ENCODE results near the gene BBS7. TPM values are rescaled to one million over a fixed set of nuclear protein-coding genes. Genes with fewer than 3 reads are reported as not detected.
A peak's percentile ranks its signal among the peaks of the same experiment; 100 is the strongest.

BBS7 gene
- polyA plus RNA-seq, 2 donors: 4.9 to 6.8 TPM

DNA sequence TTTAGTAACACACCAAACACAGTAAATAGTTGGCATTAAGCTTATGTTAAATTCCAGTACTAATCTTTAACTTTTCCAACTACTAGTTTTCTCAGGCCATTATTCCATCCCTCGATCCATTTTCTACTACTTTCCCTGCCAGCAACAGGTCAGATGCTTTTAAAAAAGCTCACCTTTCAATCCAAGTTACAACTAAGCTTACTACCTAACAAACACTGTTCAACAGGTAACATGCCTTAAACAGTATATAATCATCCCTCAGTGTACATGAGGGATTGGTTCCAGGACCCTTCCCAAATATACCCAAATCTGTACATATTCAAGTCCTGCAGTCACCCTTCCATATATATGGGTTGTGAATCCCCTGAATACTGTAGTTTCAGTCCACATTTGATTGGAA lies 52.1 kb downstream of the BBS7 start:
- Histone ChIP-seq H3K27ac (ENCODE audit: low read depth in 2 of 2, low read length in 1 of 2) (no peak overlapping the region), H3K36me3 (ENCODE audit: control insufficient read depth in 2 of 2, insufficient read depth in 2 of 2, low read length in 1 of 2) (no peaks in the 10 kb centered on the region), H3K9me3 (ENCODE audit: control insufficient read depth in 2 of 2, insufficient read depth in 1 of 2, low read depth in 1 of 2, low read length in 1 of 2) (no peaks in the 10 kb centered on the region), H3K27me3 (ENCODE audit: control insufficient read depth in 1 of 2, insufficient read depth in 2 of 2, low read length in 2 of 2) (no peaks in the 10 kb centered on the region), H3K4me3 (ENCODE audit: low read depth in 1 of 2, low read length in 2 of 2) (no peak overlapping the region), H3K4me1 (ENCODE audit: control insufficient read depth in 2 of 2, insufficient read depth in 2 of 2, low read length in 1 of 2) (peaks cover 1 to 3% of the 10 kb centered on the region in 2 donors)
- 43 to 66% methylated on average over 1 of the region's 1 CpG for WGBS, 2 donors

DNA sequence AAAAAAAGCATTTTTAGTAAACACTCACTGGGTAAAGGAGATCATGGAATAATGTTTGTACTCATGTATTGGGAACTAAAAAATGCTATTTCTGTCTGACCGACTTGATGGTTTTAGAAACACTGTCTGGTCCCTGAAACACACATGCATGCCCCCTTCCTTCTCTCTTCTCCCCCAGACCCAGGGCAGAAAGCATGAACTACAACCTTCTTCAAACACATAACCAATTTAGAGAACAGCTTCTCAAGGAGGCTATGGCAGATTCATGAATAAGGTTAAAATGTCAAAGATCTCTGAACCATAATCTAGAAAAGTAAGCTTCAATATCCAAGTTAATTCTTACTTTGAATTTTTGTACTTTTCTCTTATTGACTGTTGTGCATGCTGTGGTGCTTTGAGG lies 52.6 kb downstream of the BBS7 start:
- Histone ChIP-seq H3K27me3 (ENCODE audit: control insufficient read depth in 1 of 2, insufficient read depth in 2 of 2, low read length in 2 of 2) (no peaks in the 10 kb centered on the region), H3K4me1 (ENCODE audit: control insufficient read depth in 2 of 2, insufficient read depth in 2 of 2, low read length in 1 of 2) (no peaks in the 10 kb centered on the region), H3K27ac (ENCODE audit: low read depth in 2 of 2, low read length in 1 of 2) (no peak overlapping the region), H3K4me3 (ENCODE audit: low read depth in 1 of 2, low read length in 2 of 2) (no peak overlapping the region), H3K36me3 (ENCODE audit: control insufficient read depth in 2 of 2, insufficient read depth in 2 of 2, low read length in 1 of 2) (no peaks in the 10 kb centered on the region), H3K9me3 (ENCODE audit: control insufficient read depth in 2 of 2, insufficient read depth in 1 of 2, low read depth in 1 of 2, low read length in 1 of 2) (no peaks in the 10 kb centered on the region)
- WGBS, 2 donors: 76 to 83% methylated on average over 1 of the region's 1 CpG

DNA sequence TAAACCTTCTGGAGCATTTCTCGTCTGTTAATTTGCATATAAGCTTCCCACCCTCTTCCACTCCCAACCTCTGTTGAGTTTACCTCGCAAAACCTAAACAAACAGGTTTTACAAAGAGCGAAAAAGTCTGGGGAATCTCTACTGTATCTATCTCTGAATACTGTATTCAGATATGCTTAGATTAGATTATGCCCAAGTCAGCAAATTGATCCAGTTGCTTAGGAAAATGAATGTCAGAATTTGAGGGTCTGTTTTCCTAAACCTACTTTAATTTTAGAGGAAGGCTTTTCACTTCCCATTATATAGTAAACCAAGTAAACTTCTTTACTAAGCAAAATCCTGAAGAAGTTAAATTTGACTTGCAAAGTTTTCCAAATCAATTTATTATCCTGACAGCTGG lies 53.3 kb downstream of the BBS7 start:
- Histone ChIP-seq H3K27me3 (ENCODE audit: control insufficient read depth in 1 of 2, insufficient read depth in 2 of 2, low read length in 2 of 2) (no peaks in the 10 kb centered on the region), H3K4me1 (ENCODE audit: control insufficient read depth in 2 of 2, insufficient read depth in 2 of 2, low read length in 1 of 2) (no peaks in the 10 kb centered on the region), H3K27ac (ENCODE audit: low read depth in 2 of 2, low read length in 1 of 2) (no peak overlapping the region), H3K4me3 (ENCODE audit: low read depth in 1 of 2, low read length in 2 of 2) (no peak overlapping the region), H3K36me3 (ENCODE audit: control insufficient read depth in 2 of 2, insufficient read depth in 2 of 2, low read length in 1 of 2) (no peaks in the 10 kb centered on the region), H3K9me3 (ENCODE audit: control insufficient read depth in 2 of 2, insufficient read depth in 1 of 2, low read depth in 1 of 2, low read length in 1 of 2) (no peaks in the 10 kb centered on the region)
- 76 to 78% methylated on average over 3 of the region's 3 CpGs for WGBS, 2 donors

DNA sequence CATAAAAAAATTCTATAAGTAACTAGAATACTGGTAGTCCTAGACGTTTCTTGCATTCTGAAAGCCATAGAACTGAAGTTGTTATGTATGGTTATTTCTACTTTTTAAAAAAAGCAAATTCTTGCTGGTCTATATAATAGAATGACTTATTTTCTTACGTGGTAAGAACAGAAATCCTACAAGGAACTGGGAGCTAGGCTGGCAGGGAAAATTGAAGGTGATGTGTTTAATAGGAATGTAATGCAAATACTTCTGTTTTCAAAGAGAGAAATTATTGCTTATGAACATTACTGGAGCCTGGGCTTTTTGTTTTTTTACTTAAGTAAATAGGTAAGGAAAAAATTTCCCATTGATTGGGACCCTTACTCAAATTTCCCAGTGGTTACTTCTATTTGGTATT lies 55.5 kb downstream of the BBS7 start:
- H3K4me3 ChIP-seq (ENCODE audit: low read depth in 1 of 2, low read length in 2 of 2): no peak overlapping the region
- no peaks in the 10 kb centered on the region for H3K4me1 ChIP-seq (ENCODE audit: control insufficient read depth in 2 of 2, insufficient read depth in 2 of 2, low read length in 1 of 2)
- H3K36me3 ChIP-seq (ENCODE audit: control insufficient read depth in 2 of 2, insufficient read depth in 2 of 2, low read length in 1 of 2): no peaks in the 10 kb centered on the region
- H3K27ac ChIP-seq (ENCODE audit: low read depth in 2 of 2, low read length in 1 of 2): no peak overlapping the region
- H3K9me3 ChIP-seq (ENCODE audit: control insufficient read depth in 2 of 2, insufficient read depth in 1 of 2, low read depth in 1 of 2, low read length in 1 of 2): no peaks in the 10 kb centered on the region
- no peaks in the 10 kb centered on the region for H3K27me3 ChIP-seq (ENCODE audit: control insufficient read depth in 1 of 2, insufficient read depth in 2 of 2, low read length in 2 of 2)
- WGBS, 2 donors: 84 to 89% methylated on average over 2 of the region's 2 CpGs

DNA sequence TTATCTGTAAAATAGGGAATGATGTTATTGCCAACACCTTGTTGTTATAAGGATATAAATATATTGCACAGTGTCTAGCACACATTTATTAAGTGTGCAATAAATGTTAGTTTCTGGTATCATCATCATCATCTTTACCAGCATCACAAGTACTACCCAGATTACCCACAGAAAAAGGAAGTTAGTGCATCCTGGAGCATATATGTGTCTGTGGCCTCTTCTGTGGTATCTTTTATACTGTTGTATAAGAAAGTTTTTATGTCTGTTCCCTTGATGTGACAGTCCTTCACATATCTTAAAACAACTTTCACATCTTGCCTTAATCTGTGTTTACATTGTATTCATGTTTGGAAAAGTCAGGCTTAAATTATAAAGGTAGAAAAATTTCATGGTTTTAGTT lies 59.2 kb downstream of the BBS7 start:
- no peaks in the 10 kb centered on the region for H3K36me3 ChIP-seq (ENCODE audit: control insufficient read depth in 2 of 2, insufficient read depth in 2 of 2, low read length in 1 of 2)
- no peaks in the 10 kb centered on the region for H3K27me3 ChIP-seq (ENCODE audit: control insufficient read depth in 1 of 2, insufficient read depth in 2 of 2, low read length in 2 of 2)
- no peak overlapping the region for H3K4me3 ChIP-seq (ENCODE audit: low read depth in 1 of 2, low read length in 2 of 2)
- H3K9me3 ChIP-seq (ENCODE audit: control insufficient read depth in 2 of 2, insufficient read depth in 1 of 2, low read depth in 1 of 2, low read length in 1 of 2): no peaks in the 10 kb centered on the region
- H3K27ac ChIP-seq (ENCODE audit: low read depth in 2 of 2, low read length in 1 of 2): no peak overlapping the region
- H3K4me1 ChIP-seq (ENCODE audit: control insufficient read depth in 2 of 2, insufficient read depth in 2 of 2, low read length in 1 of 2): no peaks in the 10 kb centered on the region

DNA sequence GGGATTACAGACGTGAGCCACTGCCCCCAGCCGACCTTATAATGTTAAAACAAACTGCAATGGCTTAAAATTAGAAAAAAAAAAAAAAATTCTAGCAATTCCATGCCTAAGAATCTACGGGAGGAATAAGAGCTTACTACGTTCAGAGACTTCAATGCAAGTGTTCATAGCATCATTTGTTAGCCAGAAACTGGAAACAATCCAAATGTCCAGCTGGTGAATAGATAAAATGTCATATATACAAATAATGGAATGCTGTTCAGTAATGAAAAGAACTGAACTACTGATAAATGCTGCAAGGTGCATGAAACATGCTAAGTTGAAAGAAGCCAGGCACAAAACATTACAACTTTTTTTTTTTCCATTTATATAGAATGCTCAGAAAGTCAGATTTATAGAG lies 63.9 kb downstream of the BBS7 start:
- Histone ChIP-seq H3K4me1 (ENCODE audit: control insufficient read depth in 2 of 2, insufficient read depth in 2 of 2, low read length in 1 of 2) (no peaks in the 10 kb centered on the region), H3K36me3 (ENCODE audit: control insufficient read depth in 2 of 2, insufficient read depth in 2 of 2, low read length in 1 of 2) (peaks cover 0 to 2% of the 10 kb centered on the region in 2 donors), H3K9me3 (ENCODE audit: control insufficient read depth in 2 of 2, insufficient read depth in 1 of 2, low read depth in 1 of 2, low read length in 1 of 2) (no peaks in the 10 kb centered on the region), H3K4me3 (ENCODE audit: low read depth in 1 of 2, low read length in 2 of 2) (no peak overlapping the region), H3K27ac (ENCODE audit: low read depth in 2 of 2, low read length in 1 of 2) (no peak overlapping the region), H3K27me3 (ENCODE audit: control insufficient read depth in 1 of 2, insufficient read depth in 2 of 2, low read length in 2 of 2) (no peaks in the 10 kb centered on the region)
- 82 to 86% methylated on average over 4 of the region's 4 CpGs for WGBS, 2 donors

DNA sequence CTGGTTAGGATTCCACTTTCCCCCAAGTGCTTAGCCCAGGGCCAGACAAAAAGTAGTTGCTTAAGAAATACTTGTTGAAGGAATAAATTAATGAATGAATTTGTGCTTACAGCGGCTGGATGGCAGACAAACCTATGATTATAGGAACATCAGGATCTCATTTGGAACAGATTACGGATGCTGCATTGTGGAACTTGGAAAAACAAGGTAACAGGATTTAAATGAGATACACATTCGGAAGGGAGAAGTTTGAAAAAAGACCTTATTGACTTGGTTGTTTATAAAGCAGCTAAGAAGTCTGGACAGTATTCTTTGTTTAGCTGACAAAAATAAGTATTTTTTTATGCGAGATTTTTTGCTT lies 68.6 kb downstream of the BBS7 start:
- no peaks in the 10 kb centered on the region for H3K27me3 ChIP-seq (ENCODE audit: control insufficient read depth in 1 of 2, insufficient read depth in 2 of 2, low read length in 2 of 2)
- peaks cover 0 to 2% of the 10 kb centered on the region in 2 donors for H3K36me3 ChIP-seq (ENCODE audit: control insufficient read depth in 2 of 2, insufficient read depth in 2 of 2, low read length in 1 of 2)
- WGBS, 2 donors: 15 to 16% methylated on average over 4 of the region's 4 CpGs
- H3K4me3 ChIP-seq (ENCODE audit: low read depth in 1 of 2, low read length in 2 of 2): peak overlapping the region; percentile 96 to 99
- no peaks in the 10 kb centered on the region for H3K9me3 ChIP-seq (ENCODE audit: control insufficient read depth in 2 of 2, insufficient read depth in 1 of 2, low read depth in 1 of 2, low read length in 1 of 2)
- H3K4me1 ChIP-seq (ENCODE audit: control insufficient read depth in 2 of 2, insufficient read depth in 2 of 2, low read length in 1 of 2): no peaks in the 10 kb centered on the region
- peak overlapping the region in 1 of 2 donors; percentile 84 for H3K27ac ChIP-seq (ENCODE audit: low read depth in 2 of 2, low read length in 1 of 2)

DNA sequence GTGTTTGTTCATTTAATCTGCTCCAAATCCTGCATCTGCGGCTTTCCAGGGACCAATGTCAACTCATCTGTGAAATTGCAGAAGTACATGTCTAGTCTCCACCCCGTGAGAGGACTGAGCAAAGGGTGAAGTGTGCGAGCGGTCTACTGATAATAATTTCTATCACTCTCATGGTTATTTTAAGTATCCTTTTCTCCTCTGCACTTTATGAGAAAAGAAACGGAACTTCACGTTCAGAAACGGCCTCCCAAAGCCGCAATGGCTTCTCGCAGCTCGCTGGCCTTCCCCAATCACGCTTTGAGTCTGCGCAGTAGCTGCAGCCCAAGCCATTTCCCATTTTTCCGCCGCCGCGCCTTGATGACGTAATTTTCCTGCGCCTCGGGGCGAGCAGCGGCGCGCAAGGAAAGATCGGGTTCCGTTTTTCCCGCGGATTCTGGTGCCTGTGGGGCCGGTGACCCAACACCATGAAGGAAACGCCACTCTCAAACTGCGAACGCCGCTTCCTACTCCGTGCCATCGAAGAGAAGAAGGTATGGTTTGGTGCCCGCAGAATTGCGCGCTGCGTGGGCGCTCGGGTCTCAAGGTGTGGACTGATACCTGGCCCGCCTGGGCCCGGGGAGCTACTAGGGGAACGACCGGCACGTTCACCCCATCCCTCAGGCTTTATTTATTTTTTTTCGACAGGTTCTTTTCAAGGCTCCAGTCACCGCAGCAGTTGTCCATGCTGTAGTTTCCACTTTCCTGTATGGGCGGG lies 69.1 kb downstream of the BBS7 start, which contains the start of gene EXOSC9:
TSS of gene EXOSC9 (plus strand) at position 363 of the 754 bp plus-strand sequence. CDS start at position 465, 102 bp downstream.
- 0 to 1% methylated on average over 48 of the region's 48 CpGs for WGBS, 2 donors
- Histone ChIP-seq H3K36me3 (ENCODE audit: control insufficient read depth in 2 of 2, insufficient read depth in 2 of 2, low read length in 1 of 2) (peaks cover 0 to 2% of the 10 kb centered on the region in 2 donors), H3K27ac (ENCODE audit: low read depth in 2 of 2, low read length in 1 of 2) (peak within 1 kb of the TSS; percentile 84 to 95), H3K27me3 (ENCODE audit: control insufficient read depth in 1 of 2, insufficient read depth in 2 of 2, low read length in 2 of 2) (no peaks in the 10 kb centered on the region), H3K4me1 (ENCODE audit: control insufficient read depth in 2 of 2, insufficient read depth in 2 of 2, low read length in 1 of 2) (no peaks in the 10 kb centered on the region), H3K4me3 (ENCODE audit: low read depth in 1 of 2, low read length in 2 of 2) (peak within 1 kb of the TSS; percentile 96 to 99), H3K9me3 (ENCODE audit: control insufficient read depth in 2 of 2, insufficient read depth in 1 of 2, low read depth in 1 of 2, low read length in 1 of 2) (no peaks in the 10 kb centered on the region)

DNA sequence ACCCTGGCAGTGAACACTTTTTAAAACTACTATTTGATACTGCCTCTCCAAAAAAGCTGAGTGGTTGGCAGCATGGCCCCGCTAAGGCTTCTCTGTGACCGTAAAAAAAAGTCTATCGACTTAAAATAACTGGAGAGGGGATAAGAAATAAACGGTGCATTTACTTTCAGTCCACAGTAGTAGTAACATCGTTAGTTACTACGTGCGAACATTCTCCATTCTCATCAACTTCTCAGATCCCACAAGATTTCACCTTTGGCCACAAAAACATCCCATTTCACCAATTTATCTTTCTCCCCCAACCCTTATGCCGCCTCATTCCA lies 69.7 kb downstream of the BBS7 start:
- peaks cover 0 to 2% of the 10 kb centered on the region in 2 donors for H3K36me3 ChIP-seq (ENCODE audit: control insufficient read depth in 2 of 2, insufficient read depth in 2 of 2, low read length in 1 of 2)

DNA sequence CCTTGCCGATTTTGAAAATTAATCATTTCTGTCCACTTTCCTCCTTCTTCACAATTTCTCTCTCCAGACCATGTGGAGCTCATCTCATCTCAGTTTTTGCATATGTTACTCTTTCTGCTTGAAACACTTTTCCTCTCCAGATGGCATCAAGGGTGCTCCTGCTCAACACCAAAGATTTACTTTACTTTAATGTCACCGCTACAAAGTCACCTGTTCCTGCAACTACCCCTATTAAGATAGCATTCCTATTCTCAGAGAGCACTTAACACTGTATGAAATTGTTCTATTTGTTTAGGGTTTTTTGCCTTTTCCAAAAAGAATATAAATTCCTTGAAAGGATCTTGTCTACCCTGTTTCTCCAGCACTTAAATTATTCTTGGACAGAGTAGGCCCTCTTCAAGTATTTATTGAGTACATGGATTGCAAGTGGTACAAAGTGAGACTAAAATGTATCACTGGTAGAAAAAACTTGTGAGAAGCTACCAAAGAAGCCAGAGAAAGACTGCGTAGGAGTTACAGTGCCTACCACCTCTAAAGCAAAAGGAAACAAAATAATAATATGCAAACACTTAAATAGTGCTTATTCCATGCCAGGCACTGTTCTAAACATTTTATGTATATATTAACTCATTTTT lies 70.3 kb downstream of the BBS7 start:
- Histone ChIP-seq H3K36me3 (ENCODE audit: control insufficient read depth in 2 of 2, insufficient read depth in 2 of 2, low read length in 1 of 2) (peaks cover 0 to 2% of the 10 kb centered on the region in 2 donors), H3K27ac (ENCODE audit: low read depth in 2 of 2, low read length in 1 of 2) (no peak overlapping the region), H3K4me1 (ENCODE audit: control insufficient read depth in 2 of 2, insufficient read depth in 2 of 2, low read length in 1 of 2) (no peaks in the 10 kb centered on the region), H3K4me3 (ENCODE audit: low read depth in 1 of 2, low read length in 2 of 2) (no peak overlapping the region), H3K27me3 (ENCODE audit: control insufficient read depth in 1 of 2, insufficient read depth in 2 of 2, low read length in 2 of 2) (no peaks in the 10 kb centered on the region), H3K9me3 (ENCODE audit: control insufficient read depth in 2 of 2, insufficient read depth in 1 of 2, low read depth in 1 of 2, low read length in 1 of 2) (no peaks in the 10 kb centered on the region)
- 86 to 88% methylated on average over 3 of the region's 3 CpGs for WGBS, 2 donors

More for the DNA sequence above, 69.7 kb downstream of the BBS7 start:
- Histone ChIP-seq H3K4me1 (ENCODE audit: control insufficient read depth in 2 of 2, insufficient read depth in 2 of 2, low read length in 1 of 2) (no peaks in the 10 kb centered on the region), H3K27me3 (ENCODE audit: control insufficient read depth in 1 of 2, insufficient read depth in 2 of 2, low read length in 2 of 2) (no peaks in the 10 kb centered on the region), H3K4me3 (ENCODE audit: low read depth in 1 of 2, low read length in 2 of 2) (peak overlapping the region; percentile 96 to 99), H3K9me3 (ENCODE audit: control insufficient read depth in 2 of 2, insufficient read depth in 1 of 2, low read depth in 1 of 2, low read length in 1 of 2) (no peaks in the 10 kb centered on the region), H3K27ac (ENCODE audit: low read depth in 2 of 2, low read length in 1 of 2) (peak overlapping the region; percentile 84 to 95)
- WGBS, 2 donors: 36 to 40% methylated on average over 8 of the region's 8 CpGs

All from esophagus (tissue), 2 donors.